Keratinocyte (primary cell): Measurements from ENCODE around the gene ERICH6B. TPM values are rescaled to one million over a fixed set of nuclear protein-coding genes. Genes with fewer than 3 reads are reported as not detected.

ENCODE experiments used
- DNase-seq: peaks from one replicate; pipeline ENCODE4 v3.0.0-alpha.2; 2011; ENCODE audit warnings: low read depth, missing footprints, low spot score
- FAIRE-seq: peaks from 2 replicates; lab custom pipeline; 2011; peaks lifted over from hg19 to GRCh38; lab: Jason Lieb, UNC
- H2AFZ ChIP-seq: 2 replicates; pipeline ENCODE4 v1.6.0; 2012; ENCODE audit warnings: low read length, control low read depth, inconsistent platforms; ENCODE audit not compliant: control insufficient read depth
- H3K27ac ChIP-seq: 2 replicates; pipeline ENCODE4 v1.5.1; 2011; ENCODE audit warnings: low read length; ENCODE audit not compliant: control insufficient read depth, insufficient read depth
- H3K27me3 ChIP-seq: 3 replicates; pipeline ENCODE4 v1.6.0; 2011; ENCODE audit warnings: low read length; ENCODE audit not compliant: control insufficient read depth, insufficient read depth; ENCODE audit errors: extremely low read depth
- H3K36me3 ChIP-seq, 2 experiments: 2 replicates in 1 of 2; 3 replicates in 1 of 2; pipeline ENCODE4 v1.5.1; 2011; ENCODE audit warnings: low read length in 2 of 2, mild to moderate bottlenecking in 1 of 2; ENCODE audit not compliant: control insufficient read depth in 2 of 2, insufficient read depth in 2 of 2; ENCODE audit errors: extremely low read depth in 1 of 2
- H3K4me1 ChIP-seq: 3 replicates; pipeline ENCODE4 v1.5.1; 2011; ENCODE audit warnings: low read length; ENCODE audit not compliant: control insufficient read depth, insufficient read depth; ENCODE audit errors: extremely low read depth
- H3K4me2 ChIP-seq: 3 replicates; pipeline ENCODE4 v1.6.0; 2011; ENCODE audit warnings: low read depth, low read length; ENCODE audit not compliant: control insufficient read depth, insufficient read depth; ENCODE audit errors: extremely low read depth
- H3K4me3 ChIP-seq, 3 experiments: fragments of 200-600 bp in 1 of 3; sonication (generic) in 1 of 3; 2 replicates in 2 of 3; 3 replicates in 1 of 3; pipeline ENCODE4 v1.5.1; 2011 to 2016; ENCODE audit warnings: low read length in 3 of 3, mild to moderate bottlenecking in 3 of 3, control low read depth in 2 of 3, inconsistent platforms in 1 of 3, low read depth in 1 of 3, mixed read lengths in 1 of 3, mixed run types in 1 of 3, moderate library complexity in 1 of 3; ENCODE audit not compliant: control insufficient read depth in 2 of 3, insufficient read depth in 2 of 3; ENCODE audit errors: extremely low read depth in 1 of 3
- H3K79me2 ChIP-seq: 2 replicates; pipeline ENCODE4 v1.6.0; 2012; ENCODE audit warnings: low read length; ENCODE audit not compliant: control insufficient read depth, insufficient read depth
- H3K9ac ChIP-seq: 3 replicates; pipeline ENCODE4 v1.6.0; 2011; ENCODE audit warnings: low read length; ENCODE audit not compliant: control insufficient read depth, insufficient read depth; ENCODE audit errors: extremely low read depth
- H3K9me1 ChIP-seq: 3 replicates; pipeline ENCODE4 v1.6.0; 2011; ENCODE audit warnings: low read length; ENCODE audit not compliant: control insufficient read depth, insufficient read depth; ENCODE audit errors: extremely low read depth
- H3K9me3 ChIP-seq: 2 replicates; pipeline ENCODE4 v1.5.1; 2012; ENCODE audit warnings: low read depth, low read length; ENCODE audit not compliant: control insufficient read depth
- H4K20me1 ChIP-seq: 3 replicates; pipeline ENCODE4 v1.6.0; 2011; ENCODE audit warnings: low read length; ENCODE audit not compliant: control insufficient read depth, insufficient read depth; ENCODE audit errors: extremely low read depth
- EZH2 ChIP-seq: IDR thresholded peaks from one replicate; pipeline ENCODE4 v1.6.1; 2012; ENCODE audit warnings: inconsistent platforms, mild to moderate bottlenecking, low read length, moderate library complexity
- dilution Hi-C: fragments of 300-500 bp; cut with MboI; formaldehyde crosslinking; loops from one replicate; pipeline ENCODE4 v1.7.0; 2020; ENCODE audit warnings: low sequenced_read_pairs; ENCODE audit not compliant: extremely low pct_ligation_motif_present
- polyA plus RNA-seq, 5 experiments: library from polyadenylated mRNA; depleted of rRNA in 3 of 5; stranded (reverse) in 3 of 5; stranded (forward) in 1 of 5; unstranded in 1 of 5; fragments of >200 nt; gene quantifications; 1 replicate in 1 of 5; 2 replicates in 3 of 5; 3 replicates in 1 of 5; pipeline versions ENCODE4 v1.2.1 to v1.2.3, GENCODE V29; 2011 to 2012; ENCODE audit warnings: missing spikeins in 2 of 5, low read depth in 1 of 5, low replicate concordance in 1 of 5
- TF ChIP-seq, protein P1 (sequence below), 3 experiments: IDR thresholded peaks in 1 of 3; conservative IDR thresholded peaks in 1 of 3; optimal IDR thresholded peaks in 1 of 3; 2 replicates in 2 of 3; 3 replicates in 1 of 3; pipeline versions ENCODE3 to v1.5.1; 2011; ENCODE audit warnings: low read length in 3 of 3, mild to moderate bottlenecking in 3 of 3, moderate library complexity in 2 of 3, control low read depth in 1 of 3, inconsistent platforms in 1 of 3; ENCODE audit not compliant: insufficient read depth in 2 of 3; ENCODE audit errors: extremely low read depth in 1 of 3

ERICH6B gene
- polyA plus RNA-seq, 1 donor (not counting 4 experiments of a cell fraction or from before 2014, with no cell fraction given) = not detected

DNA sequence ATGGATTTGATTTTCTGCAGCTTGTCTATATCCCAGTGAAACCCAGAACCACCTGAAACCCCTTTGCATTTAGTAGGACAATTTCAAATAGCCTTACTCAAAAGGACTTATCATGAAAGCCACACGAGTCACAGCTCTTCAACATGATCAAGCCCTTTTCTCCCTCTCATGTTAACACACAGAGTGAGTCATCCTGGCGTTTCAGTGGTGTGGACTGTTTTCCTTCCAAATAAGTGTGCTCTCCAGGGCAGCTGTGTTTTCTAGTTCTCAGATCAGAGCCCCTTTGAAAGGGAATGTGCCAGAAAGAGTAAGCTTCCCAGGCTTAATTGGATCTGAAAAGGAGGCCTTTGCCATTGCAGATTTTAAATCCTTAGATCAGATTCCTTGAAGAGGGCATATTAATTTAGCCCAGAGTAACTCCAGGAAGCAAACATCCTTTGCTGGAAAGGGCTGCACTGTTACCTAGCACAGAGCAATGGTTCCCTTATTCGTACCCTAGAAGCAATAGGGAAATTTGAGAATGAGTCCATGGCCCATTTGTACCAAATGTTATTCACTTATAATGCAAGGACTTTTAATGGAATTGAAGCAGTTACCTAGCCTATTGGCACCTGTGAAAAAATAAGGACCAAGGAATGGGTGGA lies 51.3 kb downstream of the ERICH6B start:
- H3K27me3 ChIP-seq = peaks cover 5% of the 10 kb centered on the region
- DNase-seq (no peak), FAIRE-seq (no peak)
- dilution Hi-C loops = no loop called here
- no peak overlapping the region for H3K27ac ChIP-seq
- H3K4me3 ChIP-seq = no peak overlapping the region
- H3K4me2 ChIP-seq = no peak overlapping the region
- H3K79me2 ChIP-seq = no peaks in the 10 kb centered on the region
- H4K20me1 ChIP-seq = no peaks in the 10 kb centered on the region
- H3K36me3 ChIP-seq = no peaks in the 10 kb centered on the region
- no peaks in the 10 kb centered on the region for H3K9me1 ChIP-seq
- TF ChIP-seq EZH2 = no peak
- TF ChIP-seq, protein P1, sequence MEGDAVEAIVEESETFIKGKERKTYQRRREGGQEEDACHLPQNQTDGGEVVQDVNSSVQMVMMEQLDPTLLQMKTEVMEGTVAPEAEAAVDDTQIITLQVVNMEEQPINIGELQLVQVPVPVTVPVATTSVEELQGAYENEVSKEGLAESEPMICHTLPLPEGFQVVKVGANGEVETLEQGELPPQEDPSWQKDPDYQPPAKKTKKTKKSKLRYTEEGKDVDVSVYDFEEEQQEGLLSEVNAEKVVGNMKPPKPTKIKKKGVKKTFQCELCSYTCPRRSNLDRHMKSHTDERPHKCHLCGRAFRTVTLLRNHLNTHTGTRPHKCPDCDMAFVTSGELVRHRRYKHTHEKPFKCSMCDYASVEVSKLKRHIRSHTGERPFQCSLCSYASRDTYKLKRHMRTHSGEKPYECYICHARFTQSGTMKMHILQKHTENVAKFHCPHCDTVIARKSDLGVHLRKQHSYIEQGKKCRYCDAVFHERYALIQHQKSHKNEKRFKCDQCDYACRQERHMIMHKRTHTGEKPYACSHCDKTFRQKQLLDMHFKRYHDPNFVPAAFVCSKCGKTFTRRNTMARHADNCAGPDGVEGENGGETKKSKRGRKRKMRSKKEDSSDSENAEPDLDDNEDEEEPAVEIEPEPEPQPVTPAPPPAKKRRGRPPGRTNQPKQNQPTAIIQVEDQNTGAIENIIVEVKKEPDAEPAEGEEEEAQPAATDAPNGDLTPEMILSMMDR (optimal IDR thresholded peaks at IDR 0.05 in 1 of 3, IDR thresholded peaks at IDR 0.05 in 1 of 3, conservative IDR thresholded peaks at IDR 0.05 in 1 of 3; ENCODE audit: extremely low read depth in 1 of 3, insufficient read depth in 2 of 3, low read length in 3 of 3) = no peak
- H3K4me1 ChIP-seq = no peaks in the 10 kb centered on the region
- no peak overlapping the region for H2AFZ ChIP-seq
- H3K9ac ChIP-seq = no peak overlapping the region
- H3K9me3 ChIP-seq = no peaks in the 10 kb centered on the region

DNA sequence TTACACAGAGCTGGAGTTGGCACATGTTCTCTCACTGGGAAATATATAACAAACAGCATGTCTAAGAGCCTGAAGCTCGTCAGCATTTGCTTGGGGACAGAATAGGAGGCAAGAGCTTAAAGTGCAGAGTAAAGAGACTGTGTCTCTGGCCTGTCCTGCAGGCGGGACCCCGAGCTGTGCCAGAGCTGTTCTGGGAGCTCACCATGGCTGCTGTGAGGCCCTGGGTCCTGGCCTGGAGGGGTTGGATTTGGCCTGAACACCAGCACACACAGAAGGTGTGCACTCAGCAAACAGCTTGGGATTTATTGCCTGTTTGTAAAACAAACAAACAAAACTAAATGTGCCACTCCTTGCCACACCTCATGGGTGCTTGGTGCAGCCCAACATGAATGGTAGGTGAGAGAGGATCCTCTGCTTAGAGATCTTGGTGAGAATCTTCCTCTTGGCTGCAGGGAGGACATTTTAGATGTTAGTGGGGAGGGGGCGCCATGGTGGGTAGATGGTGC lies 60.9 kb downstream of the ERICH6B start:
- Histone ChIP-seq H3K27me3 (peaks cover 16% of the 10 kb centered on the region), H3K4me2 (no peak overlapping the region), H3K79me2 (no peaks in the 10 kb centered on the region), H3K9me1 (no peaks in the 10 kb centered on the region), H3K4me1 (no peaks in the 10 kb centered on the region), H3K4me3 (no peak overlapping the region), H3K36me3 (no peaks in the 10 kb centered on the region), H2AFZ (no peak overlapping the region), H3K9me3 (no peaks in the 10 kb centered on the region), H3K27ac (no peak overlapping the region), H3K9ac (no peak overlapping the region), H4K20me1 (no peaks in the 10 kb centered on the region)
- dilution Hi-C loops = no loop called here
- DNase-seq = no peak
- FAIRE-seq = no peak
- TF ChIP-seq, protein P1 (optimal IDR thresholded peaks at IDR 0.05 in 1 of 3, IDR thresholded peaks at IDR 0.05 in 1 of 3, conservative IDR thresholded peaks at IDR 0.05 in 1 of 3; ENCODE audit: extremely low read depth in 1 of 3, insufficient read depth in 2 of 3, low read length in 3 of 3) = no peak
- no peak for TF ChIP-seq EZH2
